Body of pancreas (tissue), 4 donors: Measurements from ENCODE around the gene NOL6.

Experiments used
- CTCF ChIP-seq, 7 experiments: fragments of 450-650 bp in 4 of 7; fragments of 200-600 bp in 3 of 7; sonication (generic) in 3 of 7; IDR thresholded peaks; one replicate each; pipeline ENCODE4 v1.5.1; 2016 to 2019; ENCODE audit warnings: antibody characterized with exemption in 7 of 7
- POLR2A ChIP-seq, 3 donors: fragments of 450-650 bp; IDR thresholded peaks; one replicate each; pipeline ENCODE4 v1.6.1; 2016; ENCODE audit warnings: antibody characterized with exemption in 3 of 3, mild to moderate bottlenecking in 2 of 3

- TF ChIP-seq CTCF (IDR thresholded peaks at IDR 0.05), result no peak
- no peak for TF ChIP-seq POLR2A (IDR thresholded peaks at IDR 0.05)
These were observed 1.4 kb downstream of the NOL6 start for GRCh38 chr9:33472171-33472880.
